Adrenal gland (tissue), 12 donors: ENCODE results near the gene IYD. TPM values are rescaled to one million over a fixed set of nuclear protein-coding genes. Genes with fewer than 3 reads are reported as not detected.

Experiments used
- DNase-seq, 7 donors: peaks; one replicate each; pipeline ENCODE4 v3.0.0-alpha.2; 2019 to 2020
- H3K27ac ChIP-seq, 5 donors: fragments of 200-600 bp; sonication (generic) in 4 of 5; 1 replicate in 3 of 5; 2 replicates in 2 of 5; pipeline versions ENCODE4 v1.5.1 to v1.8.0; 2016 to 2020; ENCODE audit warnings: mild to moderate bottlenecking in 1 of 5
- H3K27me3 ChIP-seq: fragments of 200-600 bp; 2 replicates; pipeline ENCODE4 v1.8.0; 2021
- H3K36me3 ChIP-seq, 2 donors: fragments of 200-600 bp; replicated peaks in 1 of 2; 1 replicate in 1 of 2; 2 replicates in 1 of 2; pipeline versions ENCODE4 v1.5.1 to v1.8.0; 2018 to 2022
- H3K4me1 ChIP-seq, 2 donors: fragments of 200-600 bp; replicated peaks in 1 of 2; 1 replicate in 1 of 2; 2 replicates in 1 of 2; pipeline versions ENCODE4 v1.5.1 to v1.8.0; 2018 to 2021
- H3K4me3 ChIP-seq, 4 donors: fragments of 200-600 bp; sonication (generic) in 3 of 4; one replicate each; pipeline ENCODE4 v1.5.1; 2016 to 2018
- H3K9me3 ChIP-seq, 3 donors: fragments of 200-600 bp; sonication (generic) in 1 of 3; replicated peaks in 1 of 3; 1 replicate in 2 of 3; 2 replicates in 1 of 3; pipeline versions ENCODE4 v1.5.1 to v1.8.0; 2016 to 2021
- POLR2A ChIP-seq, 2 donors: fragments of 450-650 bp; IDR thresholded peaks; one replicate each; pipeline ENCODE4 v1.6.1; 2017; ENCODE audit warnings: antibody characterized with exemption in 2 of 2, mild to moderate bottlenecking in 2 of 2, moderate library complexity in 1 of 2
- WGBS, 4 donors: extraction: QIAGEN DNeasy Blood & Tissue Kit in 2 of 4; methylation state at CpG; one replicate each; pipeline versions ENCODE4 v1.1.5 to v1.1.7; 2013 to 2017; 5-methylcytosine and 5-hydroxymethylcytosine counted together
- intact Hi-C, 2 donors: fragments of 100-400 bp; cut with DNase I; formaldehyde crosslinking; loops; one replicate each; pipeline versions ENCODE4 v1.14.1 to v1.15.0; 2022 to 2023
- polyA plus RNA-seq, 3 donors: library from polyadenylated mRNA; stranded (reverse); fragments of 200-250 nt in 2 of 3; fragments of 350-450 nt in 1 of 3; fragmentation: Illumina TruSeq in 1 of 3; extraction: RNeasy Lipid Tissue Mini Kit (QIAGEN cat#74804) in 1 of 3; gene quantifications; one replicate each; pipeline ENCODE4 v1.2.3, GENCODE V29; 2013 to 2014
- total RNA-seq, 9 donors: library from RNA; depleted of rRNA in 4 of 9; stranded (reverse); fragments of >200 nt in 4 of 9; fragments of 120-200 nt in 1 of 9; fragmentation: NEBNext Ultra II Directional in 1 of 9; extraction: Animal tissue kit (Norgen Biotek cat#: 25700) in 1 of 9; gene quantifications; one replicate each; pipeline versions ENCODE4 v1.1.0 to v1.2.4, GENCODE V29; 2013 to 2023
- TF ChIP-seq, protein P1 (sequence below), 6 experiments: fragments of 450-650 bp in 4 of 6; fragments of 200-600 bp in 2 of 6; sonication (generic) in 1 of 6; IDR thresholded peaks; 1 replicate in 5 of 6; 2 replicates in 1 of 6; pipeline versions ENCODE4 v1.5.1 to v1.8.0; 2016 to 2021; ENCODE audit warnings: antibody characterized with exemption in 6 of 6, mild to moderate bottlenecking in 2 of 6, moderate library complexity in 1 of 6
- donor health status: healthy with polysubstance abuse.
- donor health status: Bipolar disorder and iron deficiency.
- donor health status: DM: yes; HTN: yes; CAD: no.
- donor health status: DM: no; HTN: no; CAD: no.
- donor health status: DM: no; HTN: no; CAD: no.
- donor health status: DM: yes; HTN: yes; CAD: no.

IYD gene
- total and polyA plus RNA-seq, 12 donors: 0.04 to 0.95 TPM; not detected in 10

DNA sequence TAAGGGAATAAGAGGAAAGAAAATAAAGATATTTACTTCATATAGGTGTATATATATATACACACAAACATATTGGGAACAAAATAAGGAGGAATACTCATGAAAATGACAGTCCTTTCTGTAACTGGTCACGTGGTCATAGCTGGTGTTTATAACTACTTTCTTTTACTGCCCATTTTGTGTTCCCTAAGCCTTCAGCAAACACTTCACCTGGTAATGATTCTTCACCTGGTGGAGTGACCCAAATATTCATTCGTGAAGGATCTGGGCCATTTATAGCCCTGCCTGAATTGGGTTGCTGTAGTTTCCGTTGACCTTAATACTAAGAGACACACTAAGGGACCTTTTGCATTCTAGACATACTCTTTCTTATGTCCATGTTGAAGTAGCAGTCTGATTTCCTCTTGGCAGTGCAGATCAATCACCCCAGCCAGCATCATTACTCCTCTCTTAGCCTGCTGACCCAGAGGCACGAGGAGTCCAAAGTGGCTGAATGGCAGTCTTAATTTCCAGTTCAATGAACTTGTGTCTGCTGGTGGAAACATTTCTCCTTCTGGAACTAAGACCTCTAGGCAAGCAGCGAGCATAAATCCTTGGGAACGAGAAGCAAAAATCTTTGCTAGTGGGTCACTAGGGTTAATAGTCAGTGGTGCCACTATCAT is 39.9 kb upstream of the IYD start:
- 79 to 83% (median 83%) methylated on average over 6 of the region's 6 CpGs for WGBS, 4 donors

DNA sequence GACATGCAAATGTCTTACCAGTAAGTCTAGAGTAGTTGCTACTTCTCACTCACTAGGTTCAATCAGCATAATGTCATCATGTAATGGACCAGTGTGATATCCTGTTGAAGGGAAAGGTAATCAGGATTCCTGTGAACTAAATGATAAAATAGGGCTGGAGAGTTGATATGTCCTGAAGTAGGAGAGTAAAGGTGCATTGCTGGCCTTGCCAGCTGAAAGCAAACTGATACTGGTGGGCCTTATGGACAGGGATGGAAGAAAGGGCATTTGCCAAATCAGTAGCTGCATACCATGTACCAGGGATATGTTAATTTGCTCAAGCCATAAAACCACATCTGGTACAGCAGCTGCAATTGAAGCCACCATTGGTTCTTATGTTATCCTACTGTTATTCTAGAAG is 37.5 kb upstream of the IYD start:
- H3K36me3 ChIP-seq: no peaks in the 10 kb centered on the region
- no peak overlapping the region for H3K4me3 ChIP-seq
- intact Hi-C loops: loop anchor here (5.0 kb wide), 1 partner anchor 249 kb away; no protein-coding TSS in a partner anchor
- no peak for TF ChIP-seq POLR2A (IDR thresholded peaks at IDR 0.05)
- TF ChIP-seq, protein P1, sequence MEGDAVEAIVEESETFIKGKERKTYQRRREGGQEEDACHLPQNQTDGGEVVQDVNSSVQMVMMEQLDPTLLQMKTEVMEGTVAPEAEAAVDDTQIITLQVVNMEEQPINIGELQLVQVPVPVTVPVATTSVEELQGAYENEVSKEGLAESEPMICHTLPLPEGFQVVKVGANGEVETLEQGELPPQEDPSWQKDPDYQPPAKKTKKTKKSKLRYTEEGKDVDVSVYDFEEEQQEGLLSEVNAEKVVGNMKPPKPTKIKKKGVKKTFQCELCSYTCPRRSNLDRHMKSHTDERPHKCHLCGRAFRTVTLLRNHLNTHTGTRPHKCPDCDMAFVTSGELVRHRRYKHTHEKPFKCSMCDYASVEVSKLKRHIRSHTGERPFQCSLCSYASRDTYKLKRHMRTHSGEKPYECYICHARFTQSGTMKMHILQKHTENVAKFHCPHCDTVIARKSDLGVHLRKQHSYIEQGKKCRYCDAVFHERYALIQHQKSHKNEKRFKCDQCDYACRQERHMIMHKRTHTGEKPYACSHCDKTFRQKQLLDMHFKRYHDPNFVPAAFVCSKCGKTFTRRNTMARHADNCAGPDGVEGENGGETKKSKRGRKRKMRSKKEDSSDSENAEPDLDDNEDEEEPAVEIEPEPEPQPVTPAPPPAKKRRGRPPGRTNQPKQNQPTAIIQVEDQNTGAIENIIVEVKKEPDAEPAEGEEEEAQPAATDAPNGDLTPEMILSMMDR (IDR thresholded peaks at IDR 0.05): no peak
- no peaks in the 10 kb centered on the region for H3K27me3 ChIP-seq
- H3K9me3 ChIP-seq: no peaks in the 10 kb centered on the region
- H3K27ac ChIP-seq: no peak overlapping the region
- DNase-seq: no peak
- no peaks in the 10 kb centered on the region for H3K4me1 ChIP-seq

More for the DNA sequence above, 39.9 kb upstream of the IYD start:
- H3K4me1 ChIP-seq: no peaks in the 10 kb centered on the region
- H3K27me3 ChIP-seq: no peaks in the 10 kb centered on the region
- H3K36me3 ChIP-seq: no peaks in the 10 kb centered on the region
- no peak overlapping the region for H3K27ac ChIP-seq
- H3K9me3 ChIP-seq: no peaks in the 10 kb centered on the region
- no peak for TF ChIP-seq POLR2A (IDR thresholded peaks at IDR 0.05)
- TF ChIP-seq, protein P1 (IDR thresholded peaks at IDR 0.05): no peak
- intact Hi-C loops: no loop called here
- peak in 1 of 7 donors; percentile 2 for DNase-seq
- no peak overlapping the region for H3K4me3 ChIP-seq

DNA sequence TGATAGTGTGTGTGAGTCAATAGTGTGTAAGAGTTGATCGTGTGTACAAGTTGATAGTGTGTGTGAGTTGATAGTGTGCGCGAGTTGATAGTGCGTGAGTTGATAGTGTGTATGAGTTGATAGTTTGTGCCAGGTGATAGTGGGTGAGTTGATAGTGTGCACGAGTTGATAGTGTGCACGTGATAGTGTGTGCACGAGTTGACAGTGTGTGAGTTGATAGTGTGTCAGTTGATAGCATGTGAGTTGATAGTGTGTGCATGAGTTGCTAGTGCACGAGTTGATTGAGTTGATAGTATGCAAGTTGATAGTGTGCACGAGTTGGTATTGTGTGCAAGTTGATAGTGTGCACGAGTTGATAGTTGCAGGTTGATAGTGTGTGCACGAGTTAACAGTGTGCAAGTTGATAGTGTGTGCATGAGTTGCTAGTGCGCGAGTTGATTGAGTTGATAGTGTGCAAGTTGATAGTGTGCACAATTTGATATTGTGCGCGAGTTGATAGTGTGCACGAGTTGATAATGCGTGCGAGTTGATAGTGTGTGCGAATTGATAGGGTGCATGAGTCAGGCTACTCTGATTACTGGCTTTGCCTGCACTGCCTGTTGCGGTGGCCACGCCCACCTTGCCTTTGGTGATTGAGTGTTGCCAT is 35.8 kb upstream of the IYD start:
- Histone ChIP-seq H3K4me3 (no peak overlapping the region), H3K36me3 (no peaks in the 10 kb centered on the region), H3K9me3 (no peaks in the 10 kb centered on the region), H3K27me3 (no peaks in the 10 kb centered on the region), H3K4me1 (no peaks in the 10 kb centered on the region), H3K27ac (no peak overlapping the region)
- TF ChIP-seq POLR2A (IDR thresholded peaks at IDR 0.05): no peak
- TF ChIP-seq, protein P1 (IDR thresholded peaks at IDR 0.05): no peak
- DNase-seq: no peak
- intact Hi-C loops: loop anchor here (5.0 kb wide), 1 partner anchor 251 kb away; no protein-coding TSS in a partner anchor
- WGBS, 4 donors: 84 to 91% (median 88%) methylated on average over 21 of the region's 21 CpGs

DNA sequence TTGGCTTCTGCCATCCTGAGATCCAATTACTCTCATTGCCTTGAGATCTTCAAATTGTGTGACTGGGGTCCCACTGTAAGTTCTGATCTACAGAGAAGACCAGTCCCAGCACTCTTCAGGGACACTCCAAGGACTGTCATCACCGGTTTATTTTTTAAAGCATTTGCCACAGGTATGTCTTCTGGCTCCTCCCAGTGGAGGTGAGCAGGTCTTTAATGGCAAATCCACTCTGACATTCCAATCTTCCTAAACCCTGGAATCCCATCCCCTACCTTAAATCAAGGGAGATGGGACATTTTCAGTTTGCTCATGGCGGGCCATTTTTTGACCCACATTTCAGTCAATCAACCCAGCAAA is 35.2 kb upstream of the IYD start:
- intact Hi-C loops: loop anchor here (5.0 kb wide), 1 partner anchor 251 kb away; no protein-coding TSS in a partner anchor
- Histone ChIP-seq H3K4me1 (no peaks in the 10 kb centered on the region), H3K4me3 (no peak overlapping the region), H3K27ac (no peak overlapping the region), H3K9me3 (no peaks in the 10 kb centered on the region), H3K27me3 (no peaks in the 10 kb centered on the region), H3K36me3 (no peaks in the 10 kb centered on the region)
- WGBS, 4 donors: 81 to 98% (median 93%) methylated on average over 2 of the region's 2 CpGs
- DNase-seq: no peak
- no peak for TF ChIP-seq POLR2A (IDR thresholded peaks at IDR 0.05)
- TF ChIP-seq, protein P1 (IDR thresholded peaks at IDR 0.05): no peak
